NCI-H1417 (cell line): ENCODE data around the gene LTBP1.

Experiments used
- DNase-seq, 3 experiments: peaks; one replicate each; lab custom pipeline; 2025; lab: John Stamatoyannopoulos, UW

The LTBP1 gene

GRCh38 chr2:33081691-33082090, 134.9 kb downstream of the LTBP1 start:
- no peak for DNase-seq

DNA sequence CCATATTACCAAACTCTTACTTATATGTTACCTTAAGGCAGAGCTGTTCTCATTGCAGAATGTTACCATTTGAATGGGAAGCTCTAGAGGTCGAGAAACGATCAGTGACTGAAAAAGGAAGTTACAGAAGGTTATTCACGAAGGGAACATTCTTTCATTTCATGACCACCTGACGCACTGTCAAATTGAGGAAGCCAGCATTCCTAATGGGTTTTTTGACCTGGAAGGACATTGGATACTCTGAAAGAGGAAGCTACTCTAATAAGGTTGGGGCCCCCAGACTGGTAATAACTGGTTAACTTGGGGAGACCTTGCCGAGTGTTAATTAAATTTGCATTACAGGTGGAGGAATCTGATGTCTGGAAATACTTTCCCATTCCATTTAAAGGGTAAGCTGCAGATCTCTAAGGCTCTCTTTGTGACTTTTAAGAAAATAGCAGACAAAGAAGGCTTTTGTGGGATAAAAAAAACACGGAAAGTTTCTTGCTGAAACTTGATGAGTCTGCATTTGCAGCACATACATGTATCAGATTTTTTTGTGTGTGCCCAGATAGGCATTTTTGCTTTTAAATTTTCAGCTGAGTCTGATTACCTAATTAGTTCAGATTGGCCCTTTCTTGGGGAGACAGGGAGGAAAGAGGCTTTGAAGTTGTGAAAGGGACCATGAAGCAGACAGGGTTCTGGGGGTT, 137.1 kb downstream of the LTBP1 start:
- DNase-seq: no peak

DNA sequence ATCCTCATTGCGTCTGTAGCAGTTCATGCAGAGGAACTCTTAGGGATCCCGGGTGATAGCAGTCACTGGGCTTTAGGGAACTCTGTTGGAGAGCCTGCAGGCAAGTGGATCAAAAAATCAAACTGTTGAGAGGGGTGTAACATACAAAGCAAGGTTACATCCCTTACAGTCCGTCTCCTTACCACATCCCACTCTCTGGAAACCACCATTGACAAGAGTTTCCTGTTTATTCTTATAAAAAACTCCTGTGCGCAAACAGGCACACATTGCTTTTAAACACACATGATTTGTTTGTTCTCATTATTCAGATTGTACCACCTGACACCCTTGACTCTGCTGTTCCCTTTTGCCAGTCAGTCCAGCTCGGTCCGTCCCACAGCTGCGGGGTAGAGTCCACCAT, 137.7 kb downstream of the LTBP1 start:
- DNase-seq: no peak

DNA sequence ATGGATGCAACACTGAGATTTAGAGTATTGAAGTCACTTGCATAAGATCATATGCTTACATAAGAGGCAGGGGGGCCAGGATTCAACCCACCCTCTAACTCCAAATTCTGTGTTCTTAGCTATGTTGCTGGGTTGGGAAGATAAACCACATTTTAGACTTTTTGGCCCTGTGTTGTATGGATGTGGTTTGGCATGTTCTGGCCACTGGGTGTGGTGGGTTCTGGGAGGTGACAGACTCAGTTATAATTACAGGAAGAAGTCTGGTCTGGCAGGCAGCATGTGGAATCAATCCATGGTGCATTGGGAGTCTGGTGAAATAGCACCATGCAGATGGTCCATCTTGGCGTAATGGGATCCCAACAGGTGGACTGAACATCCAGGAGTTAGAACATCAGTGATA, 138.9 kb downstream of the LTBP1 start:
- no peak for DNase-seq

- peak in 1 of 3 experiments; percentile 51 for DNase-seq
Observed at GRCh38 chr2:33086400-33087015, 139.8 kb downstream of the LTBP1 start.

- peak in 1 of 3 experiments; percentile 91 for DNase-seq
Observed at GRCh38 chr2:33090553-33091134, 143.9 kb downstream of the LTBP1 start.

DNA sequence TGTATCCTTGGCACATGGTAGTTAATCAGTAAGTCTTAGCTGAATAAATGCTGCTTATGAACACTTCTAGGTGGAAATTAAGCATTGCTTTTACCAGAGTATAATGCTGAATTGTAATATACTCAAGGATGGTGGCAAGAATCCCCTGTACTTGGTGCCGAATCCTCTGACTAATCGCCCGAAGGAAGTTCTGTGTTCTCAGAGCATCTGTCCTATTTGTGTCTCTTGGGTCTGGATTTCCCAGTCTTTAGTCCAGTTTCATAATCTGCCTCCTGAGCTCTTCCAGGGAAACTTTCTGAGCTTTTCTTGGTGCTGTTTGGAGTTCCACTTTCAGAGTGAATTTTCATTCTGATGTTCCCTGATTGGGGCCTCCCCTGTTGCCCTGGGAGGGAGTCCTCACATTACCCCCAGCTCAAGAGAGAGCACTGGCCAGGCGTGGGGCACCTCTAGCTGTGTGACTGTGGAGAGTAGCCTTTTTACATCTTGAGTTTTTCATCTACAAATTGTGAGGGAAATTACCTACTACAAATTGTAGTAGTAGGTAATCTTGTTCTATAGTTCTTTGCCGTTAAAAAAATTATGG, 144.9 kb downstream of the LTBP1 start:
- no peak for DNase-seq

DNA sequence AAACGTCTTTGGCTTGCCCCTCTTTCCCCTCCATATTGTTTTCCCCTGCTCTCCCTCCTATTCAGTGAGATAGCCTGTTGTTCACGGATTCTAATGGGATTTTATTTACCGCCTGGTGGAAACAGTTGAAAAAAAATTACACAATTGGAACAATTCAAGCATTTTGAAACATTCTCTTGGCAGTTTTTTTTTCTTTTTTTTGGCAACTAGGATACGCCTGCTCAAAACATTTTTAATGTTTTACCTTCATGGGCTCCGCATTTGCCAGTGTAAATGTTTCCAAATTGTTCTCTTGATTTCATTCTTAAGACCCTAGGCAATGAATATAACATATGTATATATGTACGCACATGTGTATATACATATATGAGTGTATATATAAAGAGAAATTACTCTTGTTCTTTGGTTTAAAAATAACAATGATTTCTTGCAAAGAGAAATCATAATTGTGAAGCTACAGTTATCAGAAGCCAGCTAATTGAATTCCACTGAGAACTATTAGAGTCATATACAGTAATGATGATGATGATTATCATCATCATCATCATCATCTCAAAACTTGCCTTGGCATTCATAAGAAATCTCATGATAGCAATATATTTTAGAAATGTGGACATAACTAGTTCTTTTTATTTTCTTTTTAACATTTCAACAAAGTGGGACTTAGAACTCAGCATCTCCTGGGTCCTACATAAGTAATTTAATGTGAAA, 146.7 kb downstream of the LTBP1 start:
- no peak for DNase-seq

- no peak for DNase-seq
Observed at GRCh38 chr2:33094303-33094702, 147.6 kb downstream of the LTBP1 start.

GRCh38 chr2:33099989-33100388, 153.2 kb downstream of the LTBP1 start:
- DNase-seq: no peak

DNA sequence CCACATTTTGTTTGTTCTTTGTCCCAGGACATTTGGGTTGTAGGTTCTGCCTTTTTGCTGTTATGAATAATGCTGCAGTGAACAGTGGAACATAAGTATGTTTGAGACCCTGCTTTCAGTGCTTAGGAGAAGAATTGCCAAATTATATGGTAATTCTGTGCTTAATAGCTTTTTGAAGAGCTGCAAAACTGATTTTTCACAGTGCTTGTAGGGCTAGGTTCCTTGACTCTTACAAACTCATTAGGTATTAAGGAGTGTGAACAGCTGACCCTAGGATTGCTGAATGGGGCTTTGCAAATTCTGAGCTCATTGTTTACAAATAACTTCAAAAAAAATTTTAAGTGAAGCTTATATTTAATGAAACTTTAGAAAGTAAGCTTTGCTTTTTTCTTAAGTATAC, 154.2 kb downstream of the LTBP1 start:
- DNase-seq: no peak

GRCh38 chr2:33104052-33104623, 157.4 kb downstream of the LTBP1 start:
- DNase-seq: no peak

DNA sequence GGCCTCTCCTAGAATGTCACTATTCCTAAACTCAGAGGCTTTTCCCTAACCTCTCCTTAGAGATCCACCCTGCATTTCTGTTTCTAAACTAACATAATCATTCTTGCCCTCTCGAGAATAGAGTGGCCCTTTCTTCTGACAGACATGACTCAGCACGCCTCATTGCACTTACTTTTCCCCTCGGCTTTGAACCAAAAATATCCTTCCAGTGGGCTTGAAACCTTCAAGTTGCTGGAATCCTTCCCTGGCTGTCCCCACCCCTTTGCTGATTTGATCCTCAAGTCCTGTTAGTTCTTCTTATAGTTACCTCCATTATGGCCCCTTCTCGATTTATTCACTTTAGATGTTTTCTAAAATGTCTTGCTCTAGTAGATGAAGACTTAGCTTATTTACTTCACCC, 158.0 kb downstream of the LTBP1 start:
- DNase-seq: peak in 1 of 3 experiments; percentile 23

GRCh38 chr2:33106115-33106514, 159.4 kb downstream of the LTBP1 start:
- DNase-seq: no peak

- no peak for DNase-seq
Observed at GRCh38 chr2:33107690-33108482, 161.1 kb downstream of the LTBP1 start.

DNA sequence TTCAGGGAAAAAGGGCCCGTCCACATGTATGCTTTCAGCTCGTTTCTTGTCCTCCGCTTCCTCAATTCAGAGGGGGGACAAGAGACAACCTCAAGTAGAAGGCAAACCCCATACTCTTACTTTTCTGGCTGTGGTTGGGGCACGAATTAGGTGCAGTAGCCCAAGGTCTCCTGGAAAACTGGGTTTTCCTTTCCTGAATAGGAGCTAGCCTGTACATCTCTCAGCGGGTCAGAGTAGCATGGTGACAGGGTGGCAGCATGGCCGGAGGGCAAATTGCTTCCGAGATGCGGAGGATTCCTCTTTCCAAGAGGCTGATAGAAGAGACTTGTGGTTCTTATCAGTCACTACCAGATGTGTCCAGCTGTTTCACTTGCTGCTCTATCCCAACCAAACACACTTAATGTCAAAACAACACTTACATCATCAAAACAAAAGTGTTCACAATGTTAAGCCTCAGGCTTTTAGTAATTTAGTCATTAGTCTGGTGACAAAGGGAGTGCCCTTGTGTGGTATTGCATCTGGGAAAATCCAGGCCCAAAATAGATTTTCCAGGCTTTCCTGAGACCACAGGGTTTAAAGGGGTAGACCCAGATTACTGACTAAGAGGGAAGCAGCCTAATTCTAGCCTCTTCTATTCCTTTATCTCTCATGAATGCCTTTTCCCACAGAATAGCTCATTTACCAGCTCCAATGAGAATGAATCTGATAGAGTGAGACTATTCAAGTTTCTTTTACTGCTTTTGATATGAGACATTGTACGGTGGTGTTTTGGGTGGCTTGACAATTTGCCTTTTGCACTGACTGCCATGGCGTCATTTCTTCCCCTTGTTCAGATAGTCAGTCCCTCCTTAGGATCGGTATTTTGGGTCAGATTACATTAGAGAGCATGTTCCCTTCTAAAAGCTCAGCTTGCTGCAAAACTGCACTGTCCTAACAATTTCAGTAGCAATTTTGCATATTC, 162.0 kb downstream of the LTBP1 start:
- peak in 1 of 3 experiments; percentile 33 for DNase-seq

- peak in 1 of 3 experiments; percentile 16 for DNase-seq
Observed at GRCh38 chr2:33110461-33110860, 163.7 kb downstream of the LTBP1 start.

DNA sequence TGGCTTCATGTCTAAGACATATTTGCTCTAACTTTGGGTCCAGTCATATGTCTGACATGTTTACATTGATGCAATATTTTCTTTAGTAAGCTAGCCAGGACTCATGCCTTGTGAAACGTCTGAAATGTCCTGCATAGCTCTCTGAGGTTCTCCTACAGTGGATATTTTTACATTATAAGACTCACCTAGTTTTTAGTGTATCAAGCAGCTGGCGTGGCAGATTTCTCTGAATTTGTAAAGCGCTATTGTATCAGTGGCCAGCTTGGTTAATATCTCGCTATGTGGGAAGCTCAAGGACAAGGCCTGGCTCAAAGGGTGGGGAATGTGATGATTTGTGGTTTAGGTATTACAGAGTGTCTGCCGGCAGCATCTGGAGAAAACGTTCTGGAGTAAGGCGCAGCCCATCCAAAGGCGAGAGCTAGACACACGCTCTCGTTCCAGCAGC, 164.3 kb downstream of the LTBP1 start:
- peak in 1 of 3 experiments; percentile 40 for DNase-seq

DNA sequence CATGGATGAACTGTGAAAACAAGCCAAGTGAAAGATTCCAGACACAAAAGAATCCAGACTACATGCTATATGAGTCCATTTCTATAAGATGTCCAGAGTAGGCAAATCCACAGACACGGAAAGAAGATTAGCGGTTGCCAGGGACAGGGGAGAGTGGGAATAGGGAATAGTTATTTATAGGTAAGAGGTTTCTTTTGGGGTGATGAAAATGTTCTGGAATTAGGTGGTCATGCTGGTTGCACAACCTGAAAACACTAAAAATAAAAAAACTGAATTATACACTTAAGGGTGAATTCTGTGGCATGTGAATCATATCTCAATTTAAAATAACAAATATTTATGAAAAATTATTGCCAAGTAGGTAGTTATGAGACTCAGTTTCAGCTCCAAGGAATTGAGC, 168.4 kb downstream of the LTBP1 start:
- no peak for DNase-seq

DNA sequence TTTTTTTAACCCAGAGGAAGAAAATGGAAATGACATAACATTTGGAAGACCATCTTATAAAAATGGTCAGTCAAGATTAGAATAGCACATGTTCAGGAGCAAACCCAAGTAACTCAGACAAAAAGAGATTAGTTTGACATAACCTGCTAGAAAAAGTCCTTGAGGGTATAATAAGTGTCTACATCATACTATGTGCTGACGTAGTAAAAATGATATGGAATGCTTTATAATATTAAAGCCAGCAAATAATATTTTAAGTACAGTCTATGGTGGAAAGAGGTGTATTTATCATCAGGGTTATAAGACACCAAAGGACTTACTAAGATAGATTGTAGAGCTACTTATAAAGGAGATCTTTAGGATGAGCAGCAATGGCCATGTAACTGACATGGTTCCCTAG, 169.0 kb downstream of the LTBP1 start:
- DNase-seq: no peak
